NOMO-1 treated with DMSO at 0.1 percent for 48 hours (cell line): ENCODE measurements around the gene RRAS.
A peak's percentile ranks its signal among the peaks of the same experiment; 100 is the strongest.

ENCODE experiments used
- DNase-seq: peaks from one replicate; lab custom pipeline; 2025; ENCODE audit not compliant: unreplicated experiment; lab: John Stamatoyannopoulos, UW

Gene RRAS

DNA sequence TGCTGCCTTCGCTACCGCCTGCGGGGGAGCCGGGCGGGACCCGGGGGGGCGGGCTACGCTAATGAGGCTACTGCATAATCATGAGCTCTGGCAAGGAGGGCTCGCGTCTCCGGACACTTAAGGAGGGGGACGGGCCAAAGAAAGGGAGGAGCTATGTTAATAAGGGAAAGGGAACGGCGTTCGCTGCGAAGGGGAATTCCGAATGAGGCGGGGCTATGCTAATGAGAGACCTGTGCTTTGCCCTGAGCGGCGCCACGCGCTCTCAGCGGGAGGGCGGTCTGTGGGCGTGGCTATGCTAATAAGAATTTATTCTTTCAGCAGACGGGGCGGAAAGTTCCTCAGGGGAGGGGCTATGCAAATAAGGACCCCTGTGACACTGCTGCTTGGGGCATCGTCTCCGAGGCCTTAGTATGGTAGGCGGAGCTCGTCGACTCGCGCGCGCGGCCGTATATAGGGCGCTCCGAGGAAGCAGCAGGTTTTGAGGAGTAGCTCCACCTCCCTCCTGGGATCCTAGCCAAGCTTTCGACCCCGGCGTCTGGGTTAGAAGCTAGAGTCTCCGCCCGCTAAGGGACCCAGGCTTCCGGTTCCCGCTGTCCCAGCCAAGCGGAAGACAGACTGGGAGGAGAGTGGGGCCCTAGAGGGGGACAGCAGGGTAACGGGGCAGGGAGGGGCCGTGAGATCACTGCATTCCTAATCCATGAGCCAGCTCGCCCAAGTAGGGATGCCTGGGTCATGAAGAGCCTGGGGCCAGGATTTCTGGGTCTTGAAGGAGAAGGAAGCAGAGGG, at the start of gene RRAS:
Gene RRAS (minus strand): TSS at position 31 of the 786 bp plus-strand sequence. CDS start 45 bp downstream, outside the sequence.
- DNase-seq: peak; percentile 100

DNA sequence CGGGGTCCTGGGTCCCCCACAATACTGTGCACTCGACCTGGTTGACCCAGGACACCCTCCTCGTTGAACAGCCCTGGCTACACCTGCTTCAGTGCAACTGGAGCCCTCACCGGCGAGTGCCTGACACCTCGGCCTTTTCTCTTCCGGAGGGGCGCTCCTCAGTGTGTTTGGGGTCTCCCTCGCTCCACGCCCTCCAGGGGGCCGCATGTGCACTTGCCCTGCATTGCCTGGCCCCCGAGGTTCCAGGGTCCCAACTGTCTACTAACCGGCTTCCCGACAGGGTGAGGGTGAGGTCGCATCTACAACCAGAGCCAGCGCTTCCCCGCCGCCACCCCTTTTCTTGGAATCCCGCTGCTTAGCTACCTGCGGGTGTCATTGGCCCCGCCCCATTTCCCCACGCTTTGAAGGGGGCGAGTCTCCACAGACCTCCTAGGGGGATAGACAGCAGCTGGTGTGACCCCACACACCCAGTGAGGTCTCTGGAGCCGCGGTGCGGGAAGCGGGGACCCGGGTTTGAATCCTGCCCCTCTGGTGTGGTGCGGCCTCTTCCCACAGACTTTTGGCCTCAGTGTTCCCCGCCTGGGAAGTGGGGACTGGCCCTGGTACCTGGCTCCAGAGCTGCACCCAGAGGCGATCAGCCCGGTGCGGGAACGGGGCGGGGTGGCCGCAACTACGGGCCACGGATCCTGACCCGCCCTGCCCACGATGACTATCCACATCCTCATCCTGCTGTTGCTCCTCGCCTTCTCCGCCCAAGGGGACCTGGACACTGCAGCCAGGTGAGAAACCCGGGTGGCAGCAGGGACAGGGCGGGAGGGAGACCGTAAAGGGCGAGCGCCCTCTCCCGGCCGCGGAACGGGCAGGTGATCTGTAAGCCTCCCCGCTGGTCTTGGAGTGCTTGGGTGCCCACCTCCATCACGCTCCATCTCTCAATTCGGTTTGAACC, 49.5 kb upstream of the RRAS start, which contains the start of gene ADM5:
Gene ADM5 (plus strand): TSS at position 462 of the 946 bp plus-strand sequence. CDS start 244 bp downstream, at position 706.
- no peak for DNase-seq

DNA sequence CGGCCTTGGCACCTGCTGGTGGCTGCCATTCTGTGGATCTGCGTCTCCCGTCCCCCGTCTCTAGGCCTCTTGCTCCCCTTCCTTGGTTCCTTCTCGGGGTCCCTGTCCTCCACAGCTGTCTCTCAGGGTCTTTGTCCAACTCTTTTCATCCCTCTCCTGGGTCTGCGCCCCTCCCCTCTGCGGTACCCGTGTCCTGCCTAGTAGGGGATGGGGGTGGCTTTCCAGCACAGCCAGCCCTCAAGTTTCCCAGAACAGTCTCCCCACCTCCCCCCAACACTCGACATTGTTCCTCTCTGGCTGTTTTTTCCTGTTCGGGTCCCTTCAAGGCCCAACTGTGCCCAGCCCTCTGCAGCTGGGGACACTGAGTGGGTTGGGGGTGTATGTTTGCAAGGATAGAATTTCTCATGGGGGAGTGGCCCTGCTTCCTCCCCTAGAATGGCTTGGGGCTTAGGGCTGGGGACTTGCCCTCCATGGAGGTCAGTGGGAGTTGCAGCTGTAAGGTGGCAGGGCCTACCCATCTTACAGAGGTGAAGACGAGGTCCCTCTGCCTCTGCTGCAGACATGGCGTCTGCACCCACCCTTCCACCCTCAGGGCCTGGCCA, 48.7 kb upstream of the RRAS start:
- DNase-seq: no peak

DNA sequence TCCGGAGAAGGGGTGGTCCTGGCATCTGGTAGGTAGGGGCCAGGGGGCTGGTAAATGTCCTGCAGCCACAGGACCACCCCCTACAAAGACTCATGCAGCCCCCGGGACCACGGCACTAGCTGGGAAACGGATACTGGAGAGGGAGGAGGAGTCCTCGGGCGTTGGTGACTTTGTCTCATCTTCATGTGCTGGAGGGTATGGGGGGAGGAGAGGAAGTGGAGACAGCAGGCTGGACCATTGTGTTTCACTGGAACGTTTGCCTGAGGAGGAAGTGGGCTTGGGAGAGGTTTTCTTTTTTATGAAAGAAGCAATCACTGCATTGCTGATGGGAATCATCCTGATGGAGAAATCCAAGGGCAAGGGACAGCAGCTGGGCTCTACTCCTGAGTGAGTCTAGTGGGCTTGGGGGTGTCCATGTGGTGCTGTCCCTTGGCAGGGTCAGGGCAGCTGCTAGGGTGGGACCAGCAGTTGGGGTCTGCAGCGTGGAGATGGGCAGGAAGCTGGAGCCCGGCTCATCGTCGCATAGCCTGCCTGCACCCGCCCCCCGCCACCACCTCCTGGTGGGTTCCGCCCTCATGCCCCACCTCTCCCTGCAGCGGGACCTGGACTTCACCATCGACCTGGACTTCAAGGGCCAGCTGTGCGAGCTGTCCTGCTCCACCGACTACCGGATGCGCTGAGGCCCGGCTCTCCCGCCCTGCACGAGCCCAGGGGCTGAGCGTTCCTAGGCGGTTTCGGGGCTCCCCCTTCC, 47.8 kb upstream of the RRAS start:
- no peak for DNase-seq

DNA sequence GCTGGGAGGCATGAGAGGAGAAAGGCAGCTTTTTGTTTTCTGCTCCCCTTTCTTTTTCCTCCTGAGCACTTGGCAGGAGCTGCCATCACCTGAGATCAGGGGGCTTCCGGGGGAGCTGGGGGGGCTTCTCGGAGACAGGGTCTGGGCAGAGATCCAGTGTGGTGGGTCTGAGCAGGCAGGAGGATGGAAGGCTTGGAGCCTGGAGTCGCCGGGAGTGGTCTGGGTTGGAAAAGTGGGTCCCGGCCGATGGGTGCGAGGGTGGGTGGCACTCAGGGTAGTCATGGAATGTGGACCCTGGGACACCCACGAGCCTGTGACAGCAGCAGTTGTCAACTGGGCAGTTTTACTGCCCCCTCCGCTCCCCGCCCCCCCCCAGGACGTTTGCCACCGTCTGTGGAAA, 47.2 kb upstream of the RRAS start:
- no peak for DNase-seq

DNA sequence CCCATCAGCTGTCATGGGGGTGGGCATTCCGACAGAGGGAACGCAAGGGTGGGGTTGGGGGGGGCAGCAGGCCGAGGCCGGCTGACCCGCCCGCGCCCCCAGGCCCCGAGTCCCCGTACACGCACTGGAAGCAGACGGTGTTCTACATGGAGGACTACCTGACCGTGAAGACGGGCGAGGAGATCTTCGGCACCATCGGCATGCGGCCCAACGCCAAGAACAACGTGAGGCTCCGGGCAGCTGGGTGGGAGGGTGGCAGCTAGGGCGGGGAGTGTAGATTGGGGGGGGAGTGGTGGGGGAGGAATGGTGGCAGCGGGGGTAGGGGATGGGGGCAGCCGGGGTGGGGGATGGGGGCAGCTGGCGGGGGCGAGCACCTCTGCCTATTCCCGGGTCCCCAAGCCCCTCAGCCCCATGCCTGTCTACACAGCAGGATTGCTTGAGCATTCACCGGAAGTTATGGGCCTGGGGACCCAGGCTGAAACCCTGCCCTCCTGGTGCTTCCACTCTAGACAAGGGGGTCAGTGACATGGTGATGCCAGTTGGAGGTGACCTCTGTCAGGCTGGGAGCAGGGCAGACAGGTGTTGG, 46.7 kb upstream of the RRAS start:
- no peak for DNase-seq

DNA sequence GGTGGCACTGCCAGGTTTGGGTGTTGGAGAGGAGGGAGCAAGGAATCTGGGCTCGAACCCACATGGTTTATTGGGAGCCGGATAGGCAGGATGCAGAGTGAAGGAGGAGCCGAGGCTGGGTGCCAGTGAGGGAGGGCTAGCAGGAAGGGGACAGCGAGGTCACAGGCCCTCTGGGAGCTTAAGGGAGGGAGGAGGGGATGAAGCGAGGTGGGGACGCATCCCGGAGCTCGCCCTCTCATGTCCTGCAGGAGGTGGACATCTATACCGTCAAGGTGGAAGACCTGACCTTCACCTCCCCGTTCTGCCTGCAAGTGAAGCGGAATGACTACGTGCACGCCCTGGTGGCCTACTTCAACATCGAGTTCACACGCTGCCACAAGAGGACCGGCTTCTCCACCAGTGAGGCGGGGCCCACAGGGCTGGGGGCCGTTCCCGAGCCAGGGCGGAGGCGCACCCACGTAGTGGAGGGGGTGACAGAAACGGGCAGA, 45.9 kb upstream of the RRAS start:
- DNase-seq: no peak

DNA sequence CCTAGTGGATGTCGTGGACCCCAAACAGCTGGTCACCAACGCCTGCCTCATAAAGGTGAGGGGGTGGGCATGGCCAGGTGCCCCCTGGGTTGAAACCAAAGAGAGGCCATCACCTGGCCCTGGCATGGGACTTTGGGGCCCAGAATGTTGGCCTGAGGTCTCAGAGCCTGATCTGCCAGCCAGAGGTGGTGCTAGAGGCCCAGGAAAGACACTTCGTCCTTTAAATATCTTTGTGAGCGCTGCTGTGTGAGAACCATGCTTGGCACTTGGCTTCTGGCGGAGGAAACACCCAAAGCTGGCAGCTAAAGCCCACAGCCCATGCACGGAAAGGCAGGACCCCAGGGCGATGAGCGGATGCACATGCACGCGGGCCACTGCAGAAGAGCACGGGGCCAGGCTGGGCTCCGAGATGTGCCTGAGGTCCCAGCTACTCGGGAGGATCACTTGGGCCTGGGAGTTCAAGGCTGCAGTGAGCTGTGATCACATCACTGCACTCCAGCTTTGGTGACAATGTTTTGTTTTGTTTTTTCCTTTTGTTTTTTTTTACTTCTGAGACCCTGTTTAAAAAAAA, 45.1 kb upstream of the RRAS start:
- no peak for DNase-seq

DNA sequence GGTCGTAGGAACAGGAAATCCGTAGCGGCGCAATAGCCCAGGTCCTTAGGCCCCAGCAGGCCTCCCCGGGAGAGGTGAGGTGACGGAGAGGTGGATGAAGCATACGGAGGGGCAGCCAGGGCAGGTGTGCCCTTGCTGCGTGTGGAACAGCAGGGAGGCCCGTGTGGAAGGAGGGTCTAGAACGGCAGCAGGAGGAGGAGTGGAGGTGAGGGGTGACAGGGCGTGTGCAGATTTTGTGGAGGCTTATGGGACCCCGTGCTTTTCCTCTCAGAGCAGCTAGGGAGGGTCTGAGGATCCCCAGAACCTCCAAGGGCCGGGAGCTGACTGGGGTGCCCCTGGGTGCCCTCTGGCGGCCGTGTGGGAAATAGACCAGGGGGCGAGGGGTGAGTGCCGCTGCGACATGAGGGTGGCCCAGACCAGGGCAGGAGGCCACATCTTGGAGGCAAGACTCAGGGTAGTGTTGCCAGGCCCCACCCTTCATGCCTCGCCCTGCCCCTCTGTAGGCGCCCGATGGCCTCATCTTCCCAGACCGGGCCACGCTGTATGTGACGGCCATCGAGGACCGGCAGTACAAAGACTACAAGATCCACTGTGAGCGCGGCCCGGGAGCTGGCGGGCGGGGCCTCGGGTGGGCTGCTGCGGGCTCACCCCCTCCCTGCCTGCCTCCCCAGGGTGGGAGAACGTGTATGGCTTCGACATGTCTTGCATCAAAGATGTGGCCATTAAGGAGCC, 44.5 kb upstream of the RRAS start:
- no peak for DNase-seq

DNA sequence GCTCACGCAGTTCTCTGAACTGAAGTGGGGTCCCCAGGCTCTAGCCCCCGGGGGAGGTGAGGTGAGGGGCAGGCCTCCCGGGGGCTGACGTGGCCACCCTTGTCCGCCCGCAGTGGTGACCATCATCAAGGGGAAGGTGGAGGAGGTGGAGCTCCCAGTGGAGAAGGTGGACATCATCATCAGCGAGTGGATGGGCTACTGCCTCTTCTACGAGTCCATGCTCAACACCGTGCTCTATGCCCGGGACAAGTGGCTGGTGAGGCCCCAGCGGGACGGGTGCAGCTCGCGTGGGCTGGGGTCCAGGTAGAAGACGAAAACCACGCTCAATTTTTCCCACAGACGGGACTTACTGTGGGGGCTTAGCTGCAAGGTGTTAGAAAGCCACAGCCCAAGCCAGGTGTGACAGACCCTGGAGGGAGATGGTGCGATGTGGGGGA, 43.9 kb upstream of the RRAS start:
- no peak for DNase-seq

DNA sequence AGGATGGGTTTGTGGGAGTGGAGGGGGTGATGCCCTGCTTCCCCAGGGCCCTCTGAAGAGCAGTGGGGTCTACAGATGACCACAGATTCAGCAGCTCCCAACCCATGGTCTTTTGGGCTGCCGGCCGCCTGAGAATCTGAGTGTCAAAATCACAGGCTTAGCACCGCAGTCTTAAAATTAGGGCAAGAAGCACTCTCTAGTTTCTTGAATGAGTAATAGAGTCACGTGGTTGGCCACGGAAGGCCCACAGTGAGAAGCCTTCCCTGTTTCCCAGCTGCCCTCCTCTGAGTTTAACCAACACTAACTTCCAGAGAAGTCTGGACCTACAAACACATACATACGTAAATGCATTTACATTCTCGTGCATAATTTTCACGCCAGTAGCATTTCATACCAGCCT, 42.3 kb upstream of the RRAS start:
- no peak for DNase-seq

DNA sequence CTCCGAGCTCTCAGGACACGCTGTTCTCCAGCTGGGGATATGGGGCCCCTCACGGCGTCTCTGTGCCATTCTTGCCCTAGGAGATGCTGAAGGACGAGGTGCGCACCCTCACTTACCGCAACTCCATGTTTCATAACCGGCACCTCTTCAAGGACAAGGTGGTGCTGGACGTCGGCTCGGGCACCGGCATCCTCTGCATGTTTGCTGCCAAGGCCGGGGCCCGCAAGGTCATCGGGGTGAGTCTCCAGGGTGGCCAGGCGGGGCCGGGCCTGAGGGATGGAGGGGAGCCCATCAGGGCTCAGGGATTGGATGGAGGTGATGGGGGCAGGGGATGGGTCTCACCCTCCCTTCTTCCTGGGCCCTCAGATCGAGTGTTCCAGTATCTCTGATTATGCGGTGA, 41.9 kb upstream of the RRAS start:
- no peak for DNase-seq

DNA sequence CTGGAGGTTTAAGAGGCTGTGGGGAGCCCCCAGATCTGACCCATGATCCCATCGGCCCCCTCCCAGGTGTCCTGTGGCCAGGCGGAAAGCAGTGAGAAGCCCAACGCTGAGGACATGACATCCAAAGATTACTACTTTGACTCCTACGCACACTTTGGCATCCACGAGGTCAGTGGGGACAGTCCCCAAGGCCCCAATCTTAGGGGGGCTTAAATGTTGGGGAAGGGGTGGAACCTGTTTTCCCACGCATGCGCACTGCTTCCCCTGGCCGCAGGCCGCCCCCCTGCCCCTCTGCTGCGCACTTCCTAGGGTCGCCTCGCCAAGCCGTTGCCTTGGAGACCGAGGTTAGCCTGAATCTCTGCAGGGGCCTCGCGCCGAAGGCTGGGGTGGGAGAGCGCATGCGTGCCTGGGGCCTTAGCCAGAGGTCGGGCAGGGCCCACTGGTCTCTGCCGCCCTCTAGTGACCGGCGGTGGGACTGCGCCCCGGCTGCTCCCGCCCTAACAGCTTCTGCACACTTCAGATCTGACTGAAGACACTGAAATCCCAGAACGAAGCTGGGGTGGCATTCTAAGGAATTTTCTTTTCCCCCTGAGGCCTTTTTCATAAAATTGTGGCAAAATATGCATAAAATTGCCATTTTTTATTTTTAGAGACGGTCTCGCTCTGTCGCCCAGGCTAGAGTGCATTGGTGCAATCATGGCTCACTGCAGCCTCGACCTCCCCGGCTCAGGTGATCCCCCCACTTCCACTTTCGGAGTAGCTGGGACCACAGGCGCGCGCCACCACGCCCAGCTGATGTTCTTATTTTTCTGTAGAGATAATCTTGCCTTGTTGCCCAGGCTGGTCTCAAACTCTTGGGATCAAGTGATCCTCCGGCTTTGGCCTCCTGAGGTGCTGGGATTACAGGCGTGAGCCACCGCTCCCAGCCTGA, 40.7 kb upstream of the RRAS start:
- peak; percentile 80 for DNase-seq

DNA sequence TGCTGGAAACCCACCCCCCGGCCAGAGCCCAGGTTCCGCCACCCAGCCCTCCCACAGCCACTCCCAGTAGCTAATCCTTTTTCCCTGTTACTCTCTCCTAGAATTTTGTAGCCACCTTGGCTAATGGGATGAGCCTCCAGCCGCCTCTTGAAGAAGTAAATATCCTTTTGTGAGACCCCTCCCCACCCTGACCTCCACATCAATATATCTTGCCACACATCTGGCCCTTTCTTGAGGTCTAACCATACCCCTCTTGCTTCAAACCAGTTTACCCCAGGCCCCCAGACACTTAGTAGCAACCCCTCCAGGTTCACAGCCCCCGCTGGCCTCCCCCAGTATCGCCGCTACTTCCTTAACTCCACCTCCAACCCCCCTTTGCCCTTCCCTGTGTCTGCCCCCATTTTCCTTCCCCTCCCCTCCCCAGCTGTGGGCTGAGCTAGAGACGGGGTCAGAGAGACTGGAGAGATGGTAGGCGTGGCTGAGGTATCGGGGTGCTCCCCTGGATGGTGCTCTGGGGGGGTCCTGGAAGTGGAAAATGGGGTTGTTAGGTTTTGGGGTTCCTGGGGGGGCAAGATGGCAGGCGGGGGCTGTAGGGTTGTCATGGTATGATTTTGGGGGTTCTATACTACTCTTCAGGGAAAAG, 39.9 kb upstream of the RRAS start:
- DNase-seq: no peak

DNA sequence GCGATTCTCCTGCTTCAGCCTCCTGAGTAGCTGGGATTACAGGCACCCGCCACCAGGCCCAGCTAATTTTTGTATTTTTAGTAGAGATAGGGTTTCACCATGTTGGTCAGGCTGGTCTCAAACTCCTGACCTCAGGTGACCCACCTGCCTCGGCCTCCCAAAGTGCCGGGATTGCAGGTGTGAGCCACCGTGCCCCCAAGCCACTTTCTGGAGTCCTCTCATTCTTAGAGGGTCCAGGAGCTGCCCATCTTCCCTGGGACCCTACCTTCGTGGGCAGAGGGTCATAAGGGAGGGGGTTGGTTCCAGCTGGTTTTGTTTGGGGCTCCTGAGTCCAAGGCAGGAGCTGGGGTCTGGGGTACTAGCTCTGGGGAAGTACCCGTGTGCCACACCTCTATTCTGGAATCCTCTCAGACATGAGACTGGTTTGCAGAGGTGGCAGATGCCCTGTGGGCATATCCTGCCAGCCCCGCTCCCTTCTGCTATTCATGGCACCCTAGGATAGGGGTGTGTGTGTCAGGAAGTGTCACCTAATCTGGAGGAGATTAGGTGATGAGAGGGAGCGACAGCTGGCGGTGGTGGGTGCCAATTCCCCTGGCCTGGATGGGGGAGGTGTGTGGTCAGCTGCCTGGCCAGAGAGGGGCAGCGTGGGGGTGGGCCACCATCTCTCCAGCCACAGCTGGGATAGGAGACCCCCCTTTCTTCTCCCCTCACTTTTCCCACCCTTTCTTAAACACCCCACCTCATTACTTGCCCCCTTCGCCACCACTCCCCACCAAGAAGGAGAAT, 39.2 kb upstream of the RRAS start:
- no peak for DNase-seq

DNA sequence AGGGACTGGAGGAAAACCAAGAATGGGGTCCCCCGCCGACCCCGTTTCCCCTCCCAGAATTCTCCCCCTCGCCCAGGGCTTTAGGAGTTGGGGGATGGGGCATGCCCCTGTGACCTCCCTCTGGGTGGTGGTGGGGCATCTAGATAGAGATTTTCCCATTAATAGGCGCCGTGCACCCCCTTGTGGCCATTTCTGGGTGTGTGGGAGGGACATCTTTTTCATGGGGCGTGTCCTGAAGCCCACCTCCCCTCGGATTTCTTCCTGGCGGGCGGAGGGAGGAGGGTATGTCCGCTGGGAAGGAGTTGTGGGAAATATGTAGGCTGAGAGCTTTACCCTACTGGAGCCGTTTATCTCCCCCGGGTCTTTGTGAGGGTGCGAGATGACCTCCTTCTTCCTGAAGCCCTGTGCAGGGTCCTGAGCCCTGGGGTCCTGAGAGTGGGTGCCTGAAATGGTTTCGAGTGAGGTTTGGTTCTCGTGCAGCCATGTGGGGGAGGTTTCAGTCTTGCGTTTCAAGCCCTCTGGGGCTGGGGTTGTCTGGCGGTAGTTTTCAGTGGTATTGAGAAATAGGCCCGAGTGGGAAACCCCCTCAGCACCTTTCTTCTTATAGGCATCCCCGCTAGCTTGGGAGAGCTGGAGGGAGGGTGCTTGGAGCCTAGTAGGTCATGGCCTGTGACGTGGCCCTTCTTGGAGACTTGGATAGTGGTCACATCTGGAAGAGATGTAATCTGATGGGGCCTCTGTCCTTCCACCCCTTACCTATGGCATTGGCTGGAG, 38.1 kb upstream of the RRAS start:
- DNase-seq: peak; percentile 27
